Measurements from ENCODE around the gene RAPGEF1. TPM values are rescaled to one million over a fixed set of nuclear protein-coding genes. Genes with fewer than 3 reads are reported as not detected.
"Not testable (repeated sequence)": the region's sequence is repeated elsewhere in the genome, so short reads cannot be mapped to it uniquely, and the experiment has no call there.

Gene RAPGEF1
- total RNA-seq, 1 donor from 2014 or later: 57.9 TPM

GRCh38 chr9:131555841-131556673, 183.8 kb downstream of the RAPGEF1 start:
- no peaks in the 10 kb centered on the region for H3K4me1 ChIP-seq
- intact Hi-C loops (cut with DNase I): no loop called here
- no peaks in the 10 kb centered on the region for H3K36me3 ChIP-seq
- H3K4me3 ChIP-seq: no peak overlapping the region
- H3K9me3 ChIP-seq: no peaks in the 10 kb centered on the region
- no peak for TF ChIP-seq POLR2A (IDR thresholded peaks at IDR 0.05)
- TF ChIP-seq POLR2AphosphoS5 (IDR thresholded peaks at IDR 0.05; ENCODE audit: insufficient read depth in 1 of 2, low read depth in 1 of 2): no peak
- TF ChIP-seq CTCF (IDR thresholded peaks at IDR 0.05): no peak
- no peak for DNase-seq (ENCODE audit: extremely low spot score in 2 of 2)
- H3K27ac ChIP-seq: no peak overlapping the region
- H3K27me3 ChIP-seq: no peaks in the 10 kb centered on the region

GRCh38 chr9:131554843-131555351, 185.0 kb downstream of the RAPGEF1 start:
- Histone ChIP-seq H3K4me3 (no peak overlapping the region), H3K27ac (no peak overlapping the region), H3K27me3 (no peaks in the 10 kb centered on the region), H3K4me1 (no peaks in the 10 kb centered on the region), H3K9me3 (no peaks in the 10 kb centered on the region), H3K36me3 (no peaks in the 10 kb centered on the region)
- TF ChIP-seq POLR2A (IDR thresholded peaks at IDR 0.05) (no peak), CTCF (IDR thresholded peaks at IDR 0.05) (no peak), POLR2AphosphoS5 (IDR thresholded peaks at IDR 0.05; ENCODE audit: insufficient read depth in 1 of 2, low read depth in 1 of 2) (no peak)
- intact Hi-C loops (cut with DNase I): no loop called here
- no peak for DNase-seq (ENCODE audit: extremely low spot score in 2 of 2)

- H3K4me1 ChIP-seq: no peaks in the 10 kb centered on the region
- H3K36me3 ChIP-seq: no peaks in the 10 kb centered on the region
- H3K9me3 ChIP-seq: no peaks in the 10 kb centered on the region
- H3K4me3 ChIP-seq: no peak overlapping the region
- H3K27me3 ChIP-seq: no peaks in the 10 kb centered on the region
- no peak for TF ChIP-seq CTCF (IDR thresholded peaks at IDR 0.05)
- no peak for TF ChIP-seq POLR2A (IDR thresholded peaks at IDR 0.05)
- TF ChIP-seq POLR2AphosphoS5 (IDR thresholded peaks at IDR 0.05; ENCODE audit: insufficient read depth in 1 of 2, low read depth in 1 of 2): no peak
- no peak for DNase-seq (ENCODE audit: extremely low spot score in 2 of 2)
- no peak overlapping the region for H3K27ac ChIP-seq
- intact Hi-C loops (cut with DNase I): no loop called here
Observed at GRCh38 chr9:131554087-131554842, 185.6 kb downstream of the RAPGEF1 start.

- Histone ChIP-seq H3K27me3 (no peaks in the 10 kb centered on the region), H3K4me1 (peaks cover 2% of the 10 kb centered on the region), H3K9me3 (no peaks in the 10 kb centered on the region), H3K4me3 (no peak overlapping the region), H3K36me3 (no peaks in the 10 kb centered on the region), H3K27ac (no peak overlapping the region)
- intact Hi-C loops (cut with DNase I): no loop called here
- DNase-seq (ENCODE audit: extremely low spot score in 2 of 2): no peak
- no peak for TF ChIP-seq CTCF (IDR thresholded peaks at IDR 0.05)
- TF ChIP-seq POLR2AphosphoS5 (IDR thresholded peaks at IDR 0.05; ENCODE audit: insufficient read depth in 1 of 2, low read depth in 1 of 2): no peak
- no peak for TF ChIP-seq POLR2A (IDR thresholded peaks at IDR 0.05)
Observed at GRCh38 chr9:131552030-131552429, 187.8 kb downstream of the RAPGEF1 start.

GRCh38 chr9:131550465-131550864, 189.4 kb downstream of the RAPGEF1 start:
- H3K36me3 ChIP-seq: not testable (repeated sequence)

GRCh38 chr9:131549186-131549585, 190.7 kb downstream of the RAPGEF1 start:
- H3K27ac ChIP-seq; intact Hi-C loops (cut with DNase I); H3K27me3 ChIP-seq; H3K36me3 ChIP-seq; H3K9me3 ChIP-seq; DNase-seq (ENCODE audit: extremely low spot score in 2 of 2); H3K4me3 ChIP-seq: not testable (repeated sequence)
- peaks cover 21% of the 10 kb centered on the region for H3K4me1 ChIP-seq

More at GRCh38 chr9:131550465-131550864, 189.4 kb downstream of the RAPGEF1 start:
- peaks cover 18% of the 10 kb centered on the region for H3K4me1 ChIP-seq
- H3K27ac ChIP-seq; H3K27me3 ChIP-seq; DNase-seq (ENCODE audit: extremely low spot score in 2 of 2); intact Hi-C loops (cut with DNase I); H3K9me3 ChIP-seq; H3K4me3 ChIP-seq: not testable (repeated sequence)

Measured in vagina (tissue), 2 donors.